Stimulated activated naive CD8-positive, alpha-beta T cell treated with anti-CD3 and anti-CD28 coated beads, Interleukin-15, Interleukin-2, amounts not matched to agents 100 U/mL and 50 U/mL, for 24 hours (primary cell): Measurements from ENCODE around the gene TIMM44.

Experiments
- ATAC-seq: fragments of 150-1000 bp; cut with Tn5 transposase; one replicate; pipeline ENCODE4 v1.10.0; 2021
- DNase-seq: peaks from one replicate; pipeline ENCODE4 v3.0.0; 2021

The TIMM44 gene, protein sequence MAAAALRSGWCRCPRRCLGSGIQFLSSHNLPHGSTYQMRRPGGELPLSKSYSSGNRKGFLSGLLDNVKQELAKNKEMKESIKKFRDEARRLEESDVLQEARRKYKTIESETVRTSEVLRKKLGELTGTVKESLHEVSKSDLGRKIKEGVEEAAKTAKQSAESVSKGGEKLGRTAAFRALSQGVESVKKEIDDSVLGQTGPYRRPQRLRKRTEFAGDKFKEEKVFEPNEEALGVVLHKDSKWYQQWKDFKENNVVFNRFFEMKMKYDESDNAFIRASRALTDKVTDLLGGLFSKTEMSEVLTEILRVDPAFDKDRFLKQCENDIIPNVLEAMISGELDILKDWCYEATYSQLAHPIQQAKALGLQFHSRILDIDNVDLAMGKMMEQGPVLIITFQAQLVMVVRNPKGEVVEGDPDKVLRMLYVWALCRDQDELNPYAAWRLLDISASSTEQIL

DNA sequence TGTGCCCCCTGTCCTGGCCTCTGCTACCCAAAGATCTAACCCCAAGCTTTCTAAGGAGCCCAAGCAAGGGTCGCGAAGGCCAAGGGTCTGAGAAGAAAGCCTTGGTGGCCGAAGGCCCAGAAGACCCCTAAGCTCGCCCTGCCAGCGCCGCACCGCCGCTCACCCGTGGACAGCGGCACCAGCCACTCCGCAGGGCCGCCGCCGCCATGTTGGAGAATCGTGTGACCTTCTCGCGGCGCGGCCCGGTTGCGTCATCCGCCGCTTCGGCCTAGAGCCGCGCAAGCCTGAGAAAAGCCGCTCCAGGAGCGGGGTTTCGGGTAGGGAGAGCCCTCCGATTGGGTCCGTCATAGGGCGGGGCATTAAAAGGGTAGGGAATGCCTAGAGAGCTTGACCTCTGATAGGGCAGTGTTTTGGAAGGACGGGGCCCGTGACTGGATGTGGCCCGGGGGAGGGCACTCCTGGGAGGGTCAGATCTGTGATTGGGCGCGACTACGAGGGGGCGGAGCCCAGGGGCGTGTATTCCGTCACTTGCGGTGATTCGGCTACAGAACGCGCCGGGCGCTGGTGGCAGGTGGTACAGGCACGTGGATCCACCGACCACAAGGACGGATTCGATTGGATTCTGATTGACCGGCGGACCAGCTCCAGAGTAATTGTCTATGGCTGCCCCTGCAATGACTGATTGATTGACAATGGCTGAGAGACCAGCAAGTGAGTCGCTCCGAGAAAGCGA, at the start of gene TIMM44:
Gene TIMM44 (minus strand): TSS at position 223 of the 733 bp plus-strand sequence. CDS start 15 bp downstream, at position 208.
- DNase-seq (peak; percentile 98), ATAC-seq (peak; percentile 99)

DNA sequence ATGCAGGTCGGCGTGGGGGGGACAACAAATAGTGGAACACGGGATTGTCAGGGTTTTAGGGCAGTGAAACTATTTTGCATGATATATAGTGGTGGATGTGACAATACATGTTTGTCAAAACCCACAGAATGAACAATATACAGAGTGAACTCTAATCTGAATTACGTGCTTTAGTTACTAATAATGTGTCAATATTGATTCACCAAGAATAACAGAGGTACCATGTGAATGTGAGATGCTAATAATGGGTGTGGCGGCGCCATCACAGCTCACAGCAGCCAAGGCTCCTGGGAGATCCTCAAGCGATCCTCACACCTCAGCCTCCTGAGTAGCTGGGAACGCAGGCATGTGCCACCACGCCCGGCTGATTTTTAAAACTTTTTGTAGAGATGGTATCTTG, 49.1 kb upstream of the TIMM44 start:
- DNase-seq: no peak
- no peak for ATAC-seq

DNA sequence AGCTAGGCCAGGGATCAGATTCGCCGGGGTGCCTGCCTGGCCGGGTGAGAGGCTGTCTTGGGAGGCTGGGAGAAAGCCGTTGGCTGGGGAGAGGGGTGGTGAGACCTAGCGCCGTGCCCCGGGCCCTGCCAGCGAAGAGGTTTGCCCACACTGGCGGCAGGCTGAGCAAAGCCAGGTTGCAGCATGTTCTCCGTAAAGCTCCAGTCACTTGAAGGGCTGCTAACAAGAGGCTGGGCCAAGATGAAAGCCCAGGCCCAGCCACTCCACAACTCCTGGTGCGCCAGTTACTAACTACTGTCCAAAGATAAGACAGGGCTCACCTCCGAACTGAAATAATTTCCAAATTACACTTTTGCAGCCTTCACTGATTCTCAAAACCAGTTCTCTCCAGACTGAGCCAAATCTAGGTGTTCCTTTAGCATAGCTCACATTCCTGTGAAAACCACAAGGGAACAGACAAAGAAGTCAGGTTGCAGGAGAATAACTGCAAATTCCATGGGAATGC, 45.7 kb upstream of the TIMM44 start:
- DNase-seq (no peak), ATAC-seq (no peak)

DNA sequence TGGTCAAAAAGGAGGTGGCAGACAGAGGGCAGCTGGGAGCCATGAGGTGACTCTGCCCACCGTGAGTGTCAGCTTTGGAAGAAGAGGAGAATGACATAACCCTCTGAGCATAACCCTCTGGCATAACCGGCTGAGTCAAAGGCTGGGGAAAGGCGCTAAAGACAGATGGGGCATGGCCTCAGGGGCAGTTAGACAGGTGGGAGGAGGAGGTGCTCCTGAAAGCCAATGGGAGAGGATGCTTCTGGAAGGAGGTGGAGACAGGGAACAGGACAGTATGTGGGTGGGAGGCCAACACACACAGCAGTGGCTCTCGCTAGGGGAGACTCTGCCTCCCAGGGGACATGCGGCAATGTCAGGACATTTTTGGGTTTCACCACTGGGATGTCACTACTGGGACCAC, 44.8 kb upstream of the TIMM44 start:
- ATAC-seq: no peak
- DNase-seq: no peak

DNA sequence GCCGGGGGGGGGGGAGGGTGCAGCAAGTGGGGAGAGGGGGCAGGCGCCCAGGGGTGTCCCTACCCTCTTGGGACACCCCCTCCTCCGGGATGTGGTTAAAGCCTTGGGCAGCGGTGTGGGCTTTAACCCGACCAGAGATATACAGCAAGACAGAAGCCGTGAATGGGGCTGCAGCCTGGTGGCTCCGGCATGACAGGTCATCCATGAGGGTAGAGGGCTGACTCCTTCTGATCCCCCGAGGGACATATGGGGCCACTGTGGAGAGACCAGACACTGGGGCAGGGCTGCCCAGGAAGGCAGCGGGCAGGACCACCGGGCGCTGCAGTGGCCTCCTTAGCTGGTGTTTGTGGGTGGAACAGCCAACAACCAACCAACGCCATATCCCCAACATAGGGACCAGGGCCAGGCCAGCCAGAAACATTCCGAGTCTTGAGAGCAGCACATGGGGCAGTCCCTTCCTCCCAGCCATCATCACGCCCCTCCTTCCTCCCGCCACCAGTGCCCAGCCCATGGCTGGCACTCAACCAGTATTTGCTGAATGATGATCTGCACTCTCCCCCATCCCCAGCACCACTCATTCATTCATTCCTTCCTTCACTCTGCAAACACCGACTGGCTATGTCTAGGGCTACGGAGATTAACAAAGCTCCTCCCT, 43.8 kb upstream of the TIMM44 start:
- no peak for ATAC-seq
- no peak for DNase-seq

DNA sequence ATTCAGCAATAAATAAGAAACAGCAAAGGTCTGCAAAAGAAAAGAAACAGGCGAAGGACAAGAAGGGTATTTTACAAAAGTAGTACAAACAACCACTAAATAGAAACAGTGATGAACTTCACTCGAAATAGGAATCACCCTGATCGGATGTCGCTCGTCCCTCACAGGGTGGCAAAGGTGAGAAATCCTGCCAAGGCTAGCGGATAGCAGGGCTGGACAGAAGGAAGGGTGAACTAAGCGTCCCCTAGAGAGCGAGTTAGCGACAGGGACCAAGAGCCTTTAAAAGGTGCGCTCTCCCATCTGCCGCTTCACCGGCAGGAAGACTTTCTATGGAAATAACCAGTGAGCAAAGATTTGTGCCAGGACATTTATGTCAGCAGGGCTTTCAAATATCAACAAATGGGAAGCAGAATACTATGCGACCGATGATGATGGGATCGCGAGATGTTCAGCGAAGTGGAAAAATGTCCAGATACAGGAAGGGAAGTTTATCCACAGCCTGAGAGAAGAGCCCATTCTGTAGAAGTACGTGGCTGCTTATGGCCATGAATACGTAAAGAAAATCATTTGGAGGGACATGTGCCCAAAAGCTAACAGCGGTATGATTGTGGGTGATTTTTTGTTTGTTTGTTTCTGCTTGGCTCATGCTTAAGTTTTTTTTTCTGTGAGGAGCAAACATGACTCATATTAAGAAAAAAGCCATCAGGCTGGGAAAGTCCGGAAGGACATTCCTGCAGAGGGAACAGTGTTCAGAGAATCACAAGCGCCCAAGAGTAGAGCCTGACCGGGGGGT, 43.1 kb upstream of the TIMM44 start:
- ATAC-seq: no peak
- DNase-seq: no peak

DNA sequence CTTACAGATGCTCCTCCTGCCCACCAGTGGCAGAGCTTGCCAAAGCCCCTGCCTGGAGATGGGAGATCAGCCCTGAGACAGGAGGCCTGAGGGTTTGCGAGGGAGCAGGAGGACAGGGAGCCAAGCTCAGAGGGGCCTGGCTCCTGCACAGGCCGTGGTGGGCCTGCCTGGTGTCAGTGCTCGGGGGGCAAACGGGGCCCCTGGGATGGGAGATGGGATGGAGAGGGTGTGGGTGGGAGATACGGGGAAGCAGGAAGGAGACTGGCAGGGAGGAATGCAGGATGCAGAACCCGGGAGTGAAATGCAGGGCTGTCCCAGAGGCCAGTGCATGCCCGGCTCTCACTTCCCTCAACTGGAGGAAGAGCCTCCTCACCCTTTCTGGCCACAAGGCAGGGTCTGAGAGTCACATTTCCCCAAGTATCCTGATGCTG, 42.0 kb upstream of the TIMM44 start:
- ATAC-seq (no peak), DNase-seq (no peak)

DNA sequence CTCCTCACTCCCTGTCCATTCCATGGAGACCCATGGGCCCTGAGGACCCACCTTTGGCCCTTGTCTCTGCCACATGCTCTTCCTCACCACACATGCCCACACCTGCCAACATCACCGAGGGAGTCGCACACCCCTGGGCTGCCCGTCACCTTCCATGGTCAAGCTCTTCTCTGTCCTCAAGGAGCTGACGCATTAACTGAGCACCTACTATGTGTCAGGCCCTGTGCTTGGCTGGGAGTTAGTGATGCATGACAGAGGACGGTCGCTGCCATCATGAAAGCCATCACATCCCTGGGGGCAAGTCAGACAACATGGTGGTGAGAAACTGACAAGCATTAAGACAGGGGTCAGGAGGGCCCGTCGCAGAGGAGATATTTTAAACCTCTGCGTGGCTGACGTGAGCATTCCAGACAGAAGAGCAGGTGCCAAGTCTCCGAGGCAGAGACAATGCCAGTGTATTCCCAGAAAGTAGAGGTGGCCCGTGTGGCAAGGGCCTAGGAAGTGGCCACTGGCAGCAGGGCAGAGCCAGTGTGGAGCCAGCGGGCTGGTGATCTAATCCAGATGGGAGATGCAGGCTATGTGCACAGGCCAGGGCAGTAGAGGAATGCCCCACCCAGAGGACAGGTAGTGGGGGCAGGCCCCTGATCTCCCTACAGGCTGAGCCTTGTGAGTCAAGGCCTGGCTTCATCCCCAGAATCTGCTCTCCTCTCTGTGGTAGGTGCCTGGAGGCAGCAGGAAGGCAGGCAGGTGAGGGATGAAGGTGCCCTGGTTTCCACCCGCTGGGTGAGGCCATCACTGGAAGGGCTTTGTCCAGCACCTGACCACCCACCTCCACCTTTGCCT, 40.8 kb upstream of the TIMM44 start:
- DNase-seq (no peak), ATAC-seq (no peak)

DNA sequence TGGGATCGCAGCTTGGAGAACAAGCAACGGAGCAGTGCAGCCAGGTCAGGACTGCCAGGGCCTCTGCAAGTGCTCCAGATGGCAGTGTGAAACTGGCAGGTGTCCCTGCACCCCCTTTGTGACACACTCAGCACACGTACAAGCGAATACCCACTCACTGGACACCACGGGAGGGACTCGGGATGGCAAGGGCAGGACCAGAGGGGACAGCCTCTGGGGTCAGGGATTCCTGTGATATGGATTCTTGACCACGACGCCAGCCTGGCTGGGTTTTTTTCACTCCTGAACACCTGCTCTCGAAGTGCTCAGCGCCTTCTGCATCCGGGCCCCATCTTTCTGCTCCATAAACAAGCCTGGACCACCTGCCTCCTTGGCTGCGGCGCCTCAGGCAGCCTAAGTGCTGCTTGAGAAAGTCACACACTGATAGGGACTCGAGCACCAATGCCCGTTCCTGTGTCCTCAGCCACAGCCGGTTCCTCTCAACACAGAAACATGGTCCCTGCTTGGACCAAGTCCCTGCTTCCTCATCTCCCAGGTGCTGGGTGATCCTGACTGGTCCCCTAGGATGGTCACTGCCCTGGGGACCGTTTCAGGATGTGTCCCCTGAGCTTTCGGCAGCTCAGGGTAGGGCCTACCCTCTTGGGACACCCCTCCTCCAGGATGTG, 40.0 kb upstream of the TIMM44 start:
- no peak for ATAC-seq
- no peak for DNase-seq

DNA sequence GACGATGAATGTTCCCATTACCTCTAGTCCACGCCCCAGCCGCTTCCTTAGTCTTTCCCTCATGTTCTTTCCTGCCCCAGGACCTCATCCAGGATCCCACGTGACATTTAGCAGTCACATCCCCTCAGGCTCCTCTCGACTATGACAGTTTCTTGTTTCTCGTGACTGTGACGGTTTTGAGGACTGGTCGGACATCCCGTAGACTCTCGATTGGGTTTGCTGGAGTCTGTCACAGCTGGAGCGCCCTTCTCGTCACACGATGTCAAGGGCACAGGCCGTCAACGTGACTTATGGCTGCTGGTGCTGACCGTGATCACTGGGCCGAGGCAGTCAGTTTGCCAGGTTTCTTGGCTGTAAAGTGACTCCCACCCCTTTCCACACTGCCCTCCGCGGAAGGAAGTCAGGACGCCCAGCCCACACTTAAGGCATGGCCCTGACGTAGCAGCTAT, 39.2 kb upstream of the TIMM44 start:
- DNase-seq (no peak), ATAC-seq (no peak)

DNA sequence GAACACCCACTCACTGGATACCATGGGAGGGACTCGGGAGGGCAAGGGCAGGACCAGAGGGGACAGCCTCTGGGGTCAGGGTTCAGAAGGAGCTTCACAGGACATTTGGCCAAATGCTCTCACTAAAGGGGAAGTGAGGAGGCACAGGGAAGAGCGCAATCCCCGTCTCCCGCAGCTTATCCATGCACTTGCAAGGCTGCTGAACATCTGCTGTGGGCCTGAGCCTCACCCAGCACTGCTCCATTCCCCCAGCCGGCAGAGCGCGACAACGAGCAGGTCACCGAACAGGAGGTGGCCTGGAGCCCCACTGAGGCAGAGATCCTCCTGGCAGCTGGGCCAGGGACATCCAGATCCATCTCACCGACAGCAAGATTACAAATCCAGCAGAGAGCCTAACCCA, 38.6 kb upstream of the TIMM44 start:
- DNase-seq (no peak), ATAC-seq (no peak)

DNA sequence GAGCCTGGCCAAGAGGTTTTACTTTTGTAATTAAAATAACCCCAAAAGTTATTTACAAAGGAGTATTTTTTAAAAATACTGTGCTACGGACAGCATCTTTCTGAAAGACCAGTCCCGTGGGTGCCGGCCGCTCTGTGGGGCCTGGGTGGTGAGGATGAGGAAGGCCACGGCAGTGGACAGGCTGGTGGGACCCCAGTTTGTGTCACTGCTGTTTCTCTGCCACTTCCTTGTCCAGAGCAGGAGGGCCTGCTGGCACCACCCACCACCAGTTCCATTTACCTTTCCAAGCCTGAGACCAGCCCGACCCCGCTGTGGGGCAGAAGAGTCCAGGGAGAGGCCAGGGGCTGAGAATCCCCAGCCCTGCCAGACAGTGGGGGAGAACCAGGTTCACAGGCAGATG, 38.2 kb upstream of the TIMM44 start:
- DNase-seq (no peak), ATAC-seq (no peak)

DNA sequence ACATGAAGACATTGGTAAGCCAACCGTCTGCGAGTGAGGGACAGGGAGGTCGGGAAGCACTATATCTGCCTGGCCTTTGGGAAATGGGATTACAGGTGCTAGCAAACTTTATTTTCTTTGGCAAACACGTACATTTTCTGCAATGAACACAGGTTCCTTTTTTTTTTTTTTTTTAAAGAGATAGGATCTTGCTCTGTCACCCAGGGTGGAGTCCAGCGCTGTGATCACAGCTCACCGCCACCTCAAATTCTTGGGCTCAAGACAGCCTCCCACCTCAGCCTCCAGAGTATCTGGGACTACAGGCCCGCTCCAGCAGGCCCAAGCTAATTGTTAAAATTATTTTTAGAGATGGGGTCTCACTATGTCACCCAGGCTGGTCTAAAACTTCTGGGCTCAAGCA, 37.7 kb upstream of the TIMM44 start:
- no peak for DNase-seq
- ATAC-seq: no peak

DNA sequence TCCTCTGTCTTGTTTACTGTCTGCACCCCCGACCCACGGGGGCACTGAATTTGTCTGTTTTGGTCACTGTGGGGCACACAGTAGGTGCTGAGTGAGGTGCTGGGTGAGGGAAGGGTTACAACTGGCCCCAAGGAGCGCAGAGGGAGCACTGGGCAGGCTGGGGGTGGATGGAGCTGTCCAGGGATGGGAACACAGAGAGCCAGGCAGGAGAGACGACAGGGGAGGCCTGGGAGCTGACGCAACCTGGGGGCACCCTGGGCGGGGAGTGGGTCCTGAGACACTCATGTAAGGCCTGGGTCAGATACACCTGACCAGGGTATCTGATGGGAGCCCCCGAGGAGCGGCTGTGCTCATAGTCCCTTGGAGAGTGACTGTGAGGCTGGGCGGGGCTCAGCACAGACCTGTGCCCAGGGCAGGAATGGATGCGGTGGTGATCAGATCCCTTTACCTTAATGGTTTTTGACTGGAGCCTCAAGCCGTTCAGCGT, 37.2 kb upstream of the TIMM44 start:
- ATAC-seq: no peak

DNA sequence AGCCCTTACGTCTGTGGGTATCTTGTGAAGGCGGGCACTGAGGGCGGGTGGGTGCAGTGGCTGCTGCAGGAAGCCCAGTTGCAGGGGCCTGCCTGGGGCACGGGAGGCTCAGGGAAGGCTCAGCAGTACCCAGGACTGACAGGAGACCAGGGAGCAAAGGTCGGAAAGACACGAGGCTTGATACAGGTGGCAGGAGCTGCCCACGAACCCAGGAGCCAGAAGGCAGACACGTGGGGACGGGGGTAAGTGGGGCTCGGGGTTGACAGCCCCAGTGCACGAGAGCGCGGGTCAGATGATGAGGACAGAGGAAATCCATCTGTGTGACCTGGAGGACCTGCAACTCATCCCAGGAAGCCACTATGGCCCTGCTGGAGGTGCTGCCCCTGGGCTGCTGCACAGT, 36.7 kb upstream of the TIMM44 start:
- DNase-seq (no peak), ATAC-seq (no peak)

More for the DNA sequence above, 37.2 kb upstream of the TIMM44 start:
- DNase-seq: no peak

DNA sequence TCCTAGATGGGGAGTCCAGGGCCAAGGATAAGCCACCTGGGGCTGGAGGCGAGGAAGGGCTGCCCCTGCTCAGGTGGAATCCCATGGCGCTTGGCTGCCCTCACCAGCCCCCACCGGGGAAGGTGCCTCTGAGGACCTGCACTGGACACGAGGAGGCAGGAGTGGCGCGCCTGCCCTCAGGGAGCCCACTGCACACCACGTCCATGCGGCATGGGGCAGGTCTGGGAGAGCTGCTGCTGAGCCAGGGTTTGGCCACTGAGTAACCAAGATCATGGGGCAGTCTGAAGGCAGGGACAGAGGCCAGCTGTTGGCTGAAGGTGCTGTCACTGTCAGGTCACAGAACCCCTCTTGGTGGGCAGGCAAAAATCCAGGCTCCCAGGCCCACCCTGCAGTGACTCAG, 36.1 kb upstream of the TIMM44 start:
- DNase-seq (no peak), ATAC-seq (no peak)

DNA sequence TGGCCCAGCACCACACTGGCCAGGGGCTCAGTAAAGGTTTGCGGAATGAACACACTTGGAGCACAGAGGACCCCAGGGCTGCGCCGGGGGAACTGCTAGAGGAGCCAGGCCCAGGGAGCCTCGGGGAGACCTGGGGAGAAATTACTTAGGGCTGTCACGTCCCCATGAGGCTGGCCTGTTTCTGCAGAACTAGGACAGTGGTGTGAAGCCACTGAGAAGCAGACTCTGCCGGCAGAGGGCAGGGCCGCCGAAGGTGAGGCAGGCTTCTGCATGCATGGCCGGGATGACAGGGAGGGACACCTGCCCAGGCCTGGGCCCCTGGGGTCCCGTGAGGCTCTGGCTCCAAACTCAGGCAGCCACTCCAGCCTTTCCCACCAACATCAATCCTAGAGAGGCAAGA, 35.5 kb upstream of the TIMM44 start:
- DNase-seq: no peak
- ATAC-seq: no peak

DNA sequence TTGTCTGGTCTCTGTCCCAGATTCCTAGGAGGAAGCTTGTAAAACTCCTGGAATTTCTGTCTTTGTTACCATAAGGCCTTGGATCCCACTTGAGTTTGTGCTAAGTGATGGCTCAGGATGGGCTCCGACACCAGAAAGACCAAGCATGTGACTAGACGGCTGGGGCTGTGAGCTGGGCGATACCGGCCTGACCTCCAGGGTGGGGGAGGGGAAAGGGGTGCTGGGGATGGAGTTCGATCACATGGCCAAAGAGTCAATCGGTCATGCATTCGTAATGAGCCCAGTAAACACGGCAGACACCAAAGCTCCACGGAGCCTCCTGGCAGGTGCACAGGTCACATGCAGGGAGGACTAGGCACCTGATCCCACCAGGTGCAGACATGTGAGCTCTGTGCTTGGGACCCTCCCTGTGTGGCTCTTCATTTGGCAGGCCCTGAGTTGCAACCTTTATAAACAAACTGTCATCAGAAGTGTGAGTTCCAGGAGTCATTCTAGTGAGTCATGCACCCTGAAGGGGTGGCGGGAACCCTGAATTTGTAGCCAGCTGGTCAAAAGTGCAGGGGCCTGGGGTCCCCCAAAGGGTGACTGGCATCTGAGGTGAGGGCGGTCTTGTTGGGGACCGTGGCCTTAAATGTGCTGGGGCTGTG, 34.8 kb upstream of the TIMM44 start:
- ATAC-seq: no peak
- DNase-seq: no peak

DNA sequence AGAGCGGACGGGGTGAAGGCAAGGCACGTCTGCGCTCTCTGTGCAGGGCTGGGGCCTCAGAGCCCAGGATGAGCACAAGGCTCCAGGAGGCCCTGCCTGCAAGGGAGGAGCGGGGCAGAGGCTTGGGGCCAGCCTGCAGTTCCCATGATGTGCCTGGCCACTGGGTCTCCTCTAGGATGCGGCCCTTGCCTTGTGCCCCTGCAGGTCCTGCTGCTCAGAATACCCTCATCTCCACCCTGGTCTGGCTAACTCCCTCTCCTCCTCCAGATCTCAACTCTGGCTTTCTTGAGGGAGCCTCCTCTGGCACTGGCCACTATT, 34.2 kb upstream of the TIMM44 start:
- no peak for ATAC-seq
- DNase-seq: no peak
